ENCODE results near the gene SGMS1. TPM values are rescaled to one million over a fixed set of nuclear protein-coding genes. Genes with fewer than 3 reads are reported as not detected.

Gene SGMS1
- total and polyA plus RNA-seq, 2 donors (not counting 3 experiments of a cell fraction or from before 2014, with no cell fraction given), result 9.7 to 23.7 TPM

GRCh38 chr10:50360077-50360850 is 263.5 kb downstream of the SGMS1 start:
- intact Hi-C loops (cut with micrococcal nuclease) (no loop called here), dilution Hi-C loops (cut with MboI; ENCODE audit: extremely low pct_ligation_motif_present, low sequenced_read_pairs) (no loop called here)
- Histone ChIP-seq H3K4me2 (ENCODE audit: insufficient read depth, low read length) (no peak overlapping the region), H4K20me1 (replicated peaks; ENCODE audit: control insufficient read depth, extremely low read depth, insufficient read depth, low read length) (no peaks in the 10 kb centered on the region), H3K27ac (ENCODE audit: insufficient read depth, low read depth, low read length) (no peak overlapping the region), H3K4me3 (replicated peaks in 1 of 3; ENCODE audit: insufficient read depth in 1 of 3, low read depth in 1 of 3, low read length in 3 of 3) (no peak overlapping the region), H3K9me1 (replicated peaks; ENCODE audit: control insufficient read depth, extremely low read depth, insufficient read depth, low read length) (no peaks in the 10 kb centered on the region), H3K36me3 (ENCODE audit: control insufficient read depth in 2 of 2, extremely low read depth in 1 of 2, insufficient read depth in 2 of 2, low read length in 2 of 2) (no peaks in the 10 kb centered on the region), H3K9ac (replicated peaks; ENCODE audit: extremely low read depth, insufficient read depth, low read length) (no peak overlapping the region), H3K9me3 (replicated peaks; ENCODE audit: control insufficient read depth, insufficient read depth, low read length) (no peaks in the 10 kb centered on the region), H3K4me1 (ENCODE audit: control insufficient read depth, extremely low read depth, insufficient read depth, low read length) (peaks cover 4% of the 10 kb centered on the region), H3K79me2 (ENCODE audit: control insufficient read depth, insufficient read depth, low read length) (peaks cover 6% of the 10 kb centered on the region), H3K27me3 (ENCODE audit: control insufficient read depth in 2 of 2, insufficient read depth in 2 of 2, low read length in 2 of 2) (no peaks in the 10 kb centered on the region), H2AFZ (ENCODE audit: low read depth, low read length) (no peak overlapping the region)
- CTCF ChIA-PET, result interaction anchor here (1.2 to 2.6 kb wide), 5 partner anchors 7 to 37 kb away, joined by 4 to 15 read pairs (median 4); no protein-coding TSS in a partner anchor
- FAIRE-seq, result no peak
- POLR2A ChIA-PET, result no interaction called here
- DNase-seq (ENCODE audit: low read depth, low spot score), result no peak
- TF ChIP-seq GATA2 (IDR thresholded peaks at IDR 0.05; ENCODE audit: insufficient read depth, insufficient read length, low read depth, low read length), result no peak
- TF ChIP-seq POLR2A (IDR thresholded peaks at IDR 0.05; ENCODE audit: low read depth, low read length), result no peak
- TF ChIP-seq FOS (IDR thresholded peaks at IDR 0.05; ENCODE audit: borderline replicate concordance, insufficient read depth, low read length), result no peak
- no peak for TF ChIP-seq EZH2 (IDR thresholded peaks at IDR 0.05; ENCODE audit: borderline replicate concordance, low read depth, low read length, severe bottlenecking)
- BruUV-seq (replicated peaks), result no TSS peak

GRCh38 chr10:50358925-50359687 is 264.6 kb downstream of the SGMS1 start:
- no TSS peak for BruUV-seq (replicated peaks)
- ChIA-PET CTCF (interaction anchor here (1.3 to 2.6 kb wide), 4 partner anchors 8 to 23 kb away, joined by 3 to 15 read pairs (median 4); no protein-coding TSS in a partner anchor), POLR2A (no interaction called here)
- Histone ChIP-seq H3K4me2 (ENCODE audit: insufficient read depth, low read length) (no peak overlapping the region), H4K20me1 (replicated peaks; ENCODE audit: control insufficient read depth, extremely low read depth, insufficient read depth, low read length) (no peaks in the 10 kb centered on the region), H3K9ac (replicated peaks; ENCODE audit: extremely low read depth, insufficient read depth, low read length) (no peak overlapping the region), H3K9me1 (replicated peaks; ENCODE audit: control insufficient read depth, extremely low read depth, insufficient read depth, low read length) (no peaks in the 10 kb centered on the region), H3K79me2 (ENCODE audit: control insufficient read depth, insufficient read depth, low read length) (peaks cover 6% of the 10 kb centered on the region), H3K27ac (ENCODE audit: insufficient read depth, low read depth, low read length) (no peak overlapping the region), H3K4me3 (replicated peaks in 1 of 3; ENCODE audit: insufficient read depth in 1 of 3, low read depth in 1 of 3, low read length in 3 of 3) (no peak overlapping the region), H3K27me3 (ENCODE audit: control insufficient read depth in 2 of 2, insufficient read depth in 2 of 2, low read length in 2 of 2) (no peaks in the 10 kb centered on the region), H2AFZ (ENCODE audit: low read depth, low read length) (no peak overlapping the region), H3K4me1 (ENCODE audit: control insufficient read depth, extremely low read depth, insufficient read depth, low read length) (peaks cover 4% of the 10 kb centered on the region), H3K36me3 (ENCODE audit: control insufficient read depth in 2 of 2, extremely low read depth in 1 of 2, insufficient read depth in 2 of 2, low read length in 2 of 2) (no peaks in the 10 kb centered on the region), H3K9me3 (replicated peaks; ENCODE audit: control insufficient read depth, insufficient read depth, low read length) (no peaks in the 10 kb centered on the region)
- TF ChIP-seq FOS (IDR thresholded peaks at IDR 0.05; ENCODE audit: borderline replicate concordance, insufficient read depth, low read length), result no peak
- TF ChIP-seq JUN (IDR thresholded peaks at IDR 0.05; ENCODE audit: borderline replicate concordance, insufficient read depth, insufficient read length, low read depth), result no peak
- TF ChIP-seq EZH2 (IDR thresholded peaks at IDR 0.05; ENCODE audit: borderline replicate concordance, low read depth, low read length, severe bottlenecking), result no peak
- no peak for TF ChIP-seq POLR2AphosphoS5 (IDR thresholded peaks at IDR 0.05; ENCODE audit: insufficient read depth, low read depth, low read length)
- TF ChIP-seq CTCF (IDR thresholded peaks at IDR 0.05; ENCODE audit: extremely low read depth in 1 of 2, insufficient read depth in 1 of 2, low read depth in 1 of 2, low read length in 2 of 2), result no peak
- DNase-seq (ENCODE audit: low read depth, low spot score) (no peak), FAIRE-seq (no peak)
- dilution Hi-C loops (cut with MboI; ENCODE audit: extremely low pct_ligation_motif_present, low sequenced_read_pairs), result no loop called here
- intact Hi-C loops (cut with micrococcal nuclease), result no loop called here

All from endothelial cell of umbilical vein (primary cell).